Activated CD8-positive, alpha-beta T cell treated with anti-CD3 and anti-CD28 coated beads for 36 hours (primary cell): Measurements from ENCODE around the gene CFC1. TPM values are rescaled to one million over a fixed set of nuclear protein-coding genes. Genes with fewer than 3 reads are reported as not detected.
"Not testable (repeated sequence)": the region's sequence is repeated elsewhere in the genome, so short reads cannot be mapped to it uniquely, and the experiment has no call there.

Experiments used
- ATAC-seq: fragments of 200-7000 bp; cut with Tn5 transposase; one replicate; pipeline ENCODE4 v1.10.0; 2021; ENCODE audit warnings: mild to moderate bottlenecking, moderate library complexity
- CTCF ChIA-PET: fragments of 350-600 bp; sonication (Branson Sonifier 250); formaldehyde crosslinking; loops from one replicate; lab custom pipeline; 2021; ENCODE audit warnings: antibody characterized with exemption; lab: Charles Lee
- POLR2A ChIA-PET: fragments of 350-600 bp; sonication (Branson Sonifier 250); formaldehyde crosslinking; loops from one replicate; lab custom pipeline; 2021; ENCODE audit warnings: antibody characterized with exemption; lab: Charles Lee
- DNase-seq: peaks from one replicate; pipeline ENCODE4 v3.0.0-alpha.2; 2020
- H3K27ac Mint-ChIP-seq: one replicate; pipeline ENCODE4 v1.8.0; 2021; ENCODE audit warnings: mild to moderate bottlenecking, mixed read lengths
- H3K27me3 Mint-ChIP-seq: one replicate; pipeline ENCODE4 v1.8.0; 2021; ENCODE audit warnings: mixed read lengths
- H3K36me3 Mint-ChIP-seq: one replicate; pipeline ENCODE4 v1.8.0; 2021; ENCODE audit warnings: low read depth, mixed read lengths
- H3K4me1 Mint-ChIP-seq: one replicate; pipeline ENCODE4 v1.8.0; 2021; ENCODE audit warnings: low read depth, mixed read lengths
- H3K4me3 Mint-ChIP-seq: one replicate; pipeline ENCODE4 v1.8.0; 2021; ENCODE audit warnings: mild to moderate bottlenecking, moderate library complexity, mixed read lengths
- H3K9me3 Mint-ChIP-seq: one replicate; pipeline ENCODE4 v1.8.0; 2021; ENCODE audit warnings: mixed read lengths
- intact Hi-C: fragments of 100-400 bp; cut with micrococcal nuclease; formaldehyde crosslinking; loops from one replicate; pipeline ENCODE4 v1.10.0; 2022
- total RNA-seq, 2 experiments: library from RNA; stranded (reverse); gene quantifications; one replicate each; pipeline ENCODE4 v1.2.3, GENCODE V29; 2021

The CFC1 gene
- total RNA-seq, result not detected

DNA sequence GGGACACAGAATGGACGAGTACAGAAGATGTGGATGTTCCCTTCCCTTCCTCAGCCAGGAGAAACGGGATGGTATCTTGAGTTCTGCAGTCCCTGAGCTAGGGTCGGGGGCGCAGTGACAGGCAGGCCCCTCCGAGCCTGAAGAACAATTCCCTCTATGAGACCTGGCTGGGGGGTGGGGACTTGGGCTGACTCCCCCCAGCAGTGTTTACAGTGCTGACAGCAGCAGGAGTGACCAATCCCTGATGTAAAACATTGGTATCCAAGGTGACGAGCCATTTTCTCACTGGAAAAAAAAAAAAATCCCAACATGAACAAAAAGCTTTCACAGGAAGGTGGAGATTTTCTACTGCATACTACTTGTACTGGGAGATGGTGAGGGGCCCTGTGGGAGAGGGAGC lies at the start of gene CFC1:
Gene CFC1 (minus strand): TSS at position 183 of the 400 bp plus-strand sequence. CDS start 288 bp downstream, outside the sequence.
- DNase-seq, intact Hi-C loops, H3K4me3 Mint-ChIP-seq, H3K4me1 Mint-ChIP-seq, ATAC-seq, CTCF ChIA-PET, H3K9me3 Mint-ChIP-seq, POLR2A ChIA-PET, H3K36me3 Mint-ChIP-seq, H3K27me3 Mint-ChIP-seq, H3K27ac Mint-ChIP-seq: not testable (repeated sequence)

DNA sequence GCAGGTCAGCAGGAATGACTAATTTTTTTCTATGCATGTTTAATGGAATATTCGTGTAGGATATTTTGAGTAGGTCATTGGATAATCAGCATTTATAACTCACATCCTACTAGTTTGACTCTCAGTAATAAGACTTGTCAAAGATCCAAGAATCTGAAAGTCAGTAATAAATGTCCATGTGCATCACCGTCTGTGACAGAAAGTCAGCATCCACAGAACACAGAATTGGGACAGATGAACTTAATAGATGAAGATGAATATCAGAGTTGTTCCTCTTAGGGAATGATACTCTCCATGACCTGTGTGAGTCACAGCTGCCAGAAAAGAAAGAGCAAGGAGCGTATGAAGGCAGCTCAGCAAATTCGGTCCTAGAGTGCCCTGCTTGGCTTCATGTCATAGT lies 42.3 kb upstream of the CFC1 start:
- H3K27me3 Mint-ChIP-seq, H3K4me3 Mint-ChIP-seq, H3K9me3 Mint-ChIP-seq, H3K4me1 Mint-ChIP-seq, POLR2A ChIA-PET, ATAC-seq, CTCF ChIA-PET, intact Hi-C loops, H3K27ac Mint-ChIP-seq, H3K36me3 Mint-ChIP-seq, DNase-seq: not testable (repeated sequence)

DNA sequence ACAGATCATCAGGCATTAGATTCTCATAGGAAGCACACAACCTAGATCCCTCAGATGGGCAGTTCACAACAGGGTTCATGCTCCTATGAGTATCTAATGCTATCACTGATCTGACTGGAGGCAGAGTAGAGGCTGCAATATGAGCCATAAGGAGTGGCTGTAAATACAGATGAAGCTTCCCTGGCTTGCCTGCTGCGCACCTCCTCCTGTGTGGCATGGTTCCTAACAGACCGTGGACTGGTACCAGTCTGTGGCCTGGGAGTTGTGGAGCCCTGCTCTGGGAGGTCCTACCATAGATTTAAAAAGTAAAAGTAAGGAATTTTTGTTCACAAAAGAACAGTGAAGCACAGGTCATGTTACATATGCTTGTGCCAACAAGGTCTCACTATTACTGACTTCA lies 39.6 kb upstream of the CFC1 start:
- CTCF ChIA-PET, H3K27ac Mint-ChIP-seq, H3K4me3 Mint-ChIP-seq, H3K27me3 Mint-ChIP-seq, H3K9me3 Mint-ChIP-seq, H3K36me3 Mint-ChIP-seq, intact Hi-C loops, H3K4me1 Mint-ChIP-seq, ATAC-seq, DNase-seq, POLR2A ChIA-PET: not testable (repeated sequence)

DNA sequence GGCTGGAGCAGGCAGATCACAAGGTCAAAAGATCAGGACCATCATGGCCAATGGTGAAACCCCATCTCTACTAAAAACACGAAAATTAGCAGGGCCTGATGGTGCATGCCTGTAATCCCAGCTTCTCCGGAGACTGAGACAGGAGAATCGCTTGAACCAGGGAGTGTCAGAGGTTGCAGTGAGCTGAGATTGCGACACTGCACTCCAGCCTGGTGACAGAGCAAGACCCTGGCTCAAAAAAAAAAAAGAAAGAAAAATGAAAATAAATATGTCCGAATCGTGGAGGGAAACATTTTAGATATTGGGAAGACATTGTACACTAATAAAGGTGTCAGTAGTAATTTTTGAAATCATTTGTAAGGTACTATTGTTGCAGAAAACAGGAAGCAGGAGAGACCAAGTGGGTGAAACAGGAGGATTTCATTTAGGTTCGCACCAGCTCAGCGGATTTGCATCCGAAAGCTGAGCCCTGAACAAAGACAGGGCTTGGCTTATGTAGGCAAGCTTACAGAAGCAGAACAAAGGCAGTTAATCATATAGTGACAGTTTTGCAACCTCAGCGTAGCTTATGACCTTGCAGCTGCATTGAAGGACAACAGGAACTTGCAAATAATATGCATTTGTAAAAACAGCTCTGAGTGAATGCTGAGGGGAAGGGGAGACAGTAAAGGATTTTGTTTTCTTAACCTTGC lies 29.6 kb upstream of the CFC1 start:
- H3K27ac Mint-ChIP-seq, H3K36me3 Mint-ChIP-seq, POLR2A ChIA-PET, H3K27me3 Mint-ChIP-seq, CTCF ChIA-PET, H3K4me3 Mint-ChIP-seq, intact Hi-C loops, H3K9me3 Mint-ChIP-seq, ATAC-seq, H3K4me1 Mint-ChIP-seq, DNase-seq: not testable (repeated sequence)

DNA sequence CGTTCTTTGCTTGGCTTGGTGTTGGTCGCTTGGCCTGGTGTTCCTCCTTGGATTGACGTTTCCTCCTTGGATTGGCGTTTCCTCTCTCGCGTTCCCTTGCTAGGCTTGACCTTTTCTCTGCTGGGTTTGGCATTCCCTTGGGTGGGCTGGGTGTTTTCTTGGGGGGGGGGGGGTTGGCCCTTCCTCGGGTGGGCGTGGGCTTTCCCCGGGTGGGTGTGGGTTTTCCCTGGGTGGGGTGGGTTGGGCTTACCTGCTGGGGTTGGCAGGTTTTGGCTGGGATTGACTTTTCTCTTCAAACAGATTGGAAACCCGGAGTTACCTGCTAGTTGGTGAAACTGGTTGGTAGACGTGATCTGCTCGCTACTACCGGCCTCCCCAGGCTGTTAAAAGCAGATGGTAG lies 11.8 kb upstream of the CFC1 start, which contains the start of gene POTEJ:
Gene POTEJ (plus strand): TSS at position 301 of the 400 bp plus-strand sequence. CDS start 93 bp downstream, at position 394.
- H3K4me3 Mint-ChIP-seq, POLR2A ChIA-PET, H3K27me3 Mint-ChIP-seq, H3K36me3 Mint-ChIP-seq, H3K9me3 Mint-ChIP-seq, CTCF ChIA-PET, H3K4me1 Mint-ChIP-seq, H3K27ac Mint-ChIP-seq, DNase-seq, intact Hi-C loops, ATAC-seq: not testable (repeated sequence)

DNA sequence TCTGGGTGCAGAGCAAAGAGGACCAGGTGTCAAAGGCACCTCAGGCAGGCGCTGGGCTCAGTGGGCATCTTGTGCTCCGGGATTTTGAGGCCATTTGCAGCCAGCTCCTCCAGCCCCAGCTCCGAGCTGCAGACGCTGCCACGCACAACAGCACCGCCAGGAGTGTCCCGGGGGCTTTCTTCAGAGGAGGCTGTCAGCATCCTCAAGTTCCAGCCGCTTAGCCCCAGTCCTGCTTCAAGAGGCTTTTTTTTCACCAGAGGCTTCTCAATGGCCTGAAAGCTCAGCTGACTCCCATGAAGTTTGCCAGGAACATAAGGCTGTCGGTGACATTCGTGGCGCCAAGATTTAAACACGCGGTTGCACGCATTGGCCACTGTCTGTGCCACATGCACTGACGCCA lies 11.1 kb upstream of the CFC1 start:
- DNase-seq, H3K27me3 Mint-ChIP-seq, ATAC-seq, H3K27ac Mint-ChIP-seq, H3K9me3 Mint-ChIP-seq, H3K4me3 Mint-ChIP-seq, CTCF ChIA-PET, H3K4me1 Mint-ChIP-seq, intact Hi-C loops, H3K36me3 Mint-ChIP-seq, POLR2A ChIA-PET: not testable (repeated sequence)

DNA sequence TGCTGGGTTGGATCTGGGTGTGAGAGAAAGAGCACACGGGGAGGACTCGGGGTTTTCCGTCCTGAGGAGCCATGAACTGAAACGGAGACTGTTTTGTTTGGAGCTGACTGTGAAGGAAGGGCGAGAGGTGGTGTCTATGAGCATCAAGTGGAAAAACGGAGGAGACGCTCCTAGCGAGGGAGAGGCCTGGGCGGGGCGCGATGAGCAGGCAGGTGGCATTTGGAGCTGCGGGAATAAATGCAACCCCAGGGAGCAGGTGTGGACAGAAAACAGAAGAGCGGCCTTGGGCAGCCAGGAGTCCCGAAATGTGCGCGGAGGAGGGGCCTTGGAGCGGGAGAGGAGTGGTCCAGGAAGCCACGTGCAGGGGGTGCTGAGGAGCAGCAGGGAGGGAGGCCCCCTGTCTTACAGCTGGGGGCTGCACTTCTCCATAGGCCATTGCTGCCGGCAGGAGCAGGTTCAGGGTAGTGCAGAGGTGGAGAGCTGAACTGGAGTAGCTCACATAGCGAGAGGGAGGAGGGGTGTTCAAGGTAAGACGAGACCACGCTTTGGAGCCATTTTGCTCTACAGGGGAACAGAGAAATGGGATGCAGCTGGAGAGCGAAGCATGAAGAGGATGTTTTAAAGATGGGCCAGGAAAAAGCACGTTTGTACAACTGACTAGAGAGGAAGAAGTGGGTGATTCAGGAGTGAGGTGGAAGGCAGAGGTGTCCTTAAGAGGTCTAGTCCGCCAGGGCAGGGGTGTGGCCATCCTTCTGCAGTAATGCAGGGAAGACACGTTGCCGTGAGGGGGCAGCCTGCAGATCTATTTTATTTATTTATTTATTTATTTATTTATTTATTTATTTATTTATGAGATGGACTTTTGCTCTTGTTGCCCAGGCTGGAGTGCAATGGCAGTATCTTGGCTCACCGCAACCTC lies 9.9 kb upstream of the CFC1 start:
- H3K27ac Mint-ChIP-seq, ATAC-seq, intact Hi-C loops: not testable (repeated sequence)

DNA sequence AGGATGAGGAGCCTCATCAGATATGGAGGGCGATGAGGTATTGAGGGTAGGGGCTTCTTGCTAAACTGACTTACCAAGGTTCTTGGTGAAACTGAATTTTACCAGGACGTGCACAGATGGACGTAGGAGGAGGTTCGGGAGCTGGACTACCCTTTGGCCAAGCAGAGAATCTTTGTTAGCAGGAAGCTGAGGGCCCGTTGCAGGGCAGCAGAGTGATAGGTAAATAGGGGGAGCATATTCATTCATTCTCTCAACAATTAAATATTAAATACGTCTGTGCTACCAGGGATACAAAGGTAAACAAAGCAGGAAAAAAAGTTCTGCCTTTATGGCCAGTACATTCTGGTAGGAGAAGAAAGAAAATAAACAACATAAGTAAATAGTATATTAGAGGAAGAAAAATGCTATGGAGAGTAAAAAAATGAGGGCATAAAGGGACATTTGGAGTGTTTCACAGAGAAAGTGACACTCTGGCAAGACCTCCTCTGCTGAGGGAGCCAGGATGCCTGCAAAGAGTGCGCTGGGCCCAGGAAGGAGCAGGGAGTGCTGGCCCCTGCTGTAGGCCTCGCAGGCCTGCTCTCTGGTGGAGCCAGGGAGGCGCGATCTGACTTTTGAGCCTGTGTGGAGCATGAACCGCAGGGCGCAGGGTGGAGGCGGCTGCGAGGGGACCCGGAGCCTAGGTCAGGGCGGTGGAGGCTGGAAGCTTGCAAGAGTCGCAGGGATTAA lies 9.1 kb upstream of the CFC1 start:
- H3K36me3 Mint-ChIP-seq, CTCF ChIA-PET, H3K27me3 Mint-ChIP-seq, H3K4me3 Mint-ChIP-seq, H3K27ac Mint-ChIP-seq, POLR2A ChIA-PET, H3K4me1 Mint-ChIP-seq, H3K9me3 Mint-ChIP-seq, DNase-seq, ATAC-seq, intact Hi-C loops: not testable (repeated sequence)

More for the DNA sequence above, 9.9 kb upstream of the CFC1 start:
- H3K4me3 Mint-ChIP-seq, H3K36me3 Mint-ChIP-seq, POLR2A ChIA-PET, DNase-seq, CTCF ChIA-PET, H3K4me1 Mint-ChIP-seq, H3K9me3 Mint-ChIP-seq, H3K27me3 Mint-ChIP-seq: not testable (repeated sequence)

DNA sequence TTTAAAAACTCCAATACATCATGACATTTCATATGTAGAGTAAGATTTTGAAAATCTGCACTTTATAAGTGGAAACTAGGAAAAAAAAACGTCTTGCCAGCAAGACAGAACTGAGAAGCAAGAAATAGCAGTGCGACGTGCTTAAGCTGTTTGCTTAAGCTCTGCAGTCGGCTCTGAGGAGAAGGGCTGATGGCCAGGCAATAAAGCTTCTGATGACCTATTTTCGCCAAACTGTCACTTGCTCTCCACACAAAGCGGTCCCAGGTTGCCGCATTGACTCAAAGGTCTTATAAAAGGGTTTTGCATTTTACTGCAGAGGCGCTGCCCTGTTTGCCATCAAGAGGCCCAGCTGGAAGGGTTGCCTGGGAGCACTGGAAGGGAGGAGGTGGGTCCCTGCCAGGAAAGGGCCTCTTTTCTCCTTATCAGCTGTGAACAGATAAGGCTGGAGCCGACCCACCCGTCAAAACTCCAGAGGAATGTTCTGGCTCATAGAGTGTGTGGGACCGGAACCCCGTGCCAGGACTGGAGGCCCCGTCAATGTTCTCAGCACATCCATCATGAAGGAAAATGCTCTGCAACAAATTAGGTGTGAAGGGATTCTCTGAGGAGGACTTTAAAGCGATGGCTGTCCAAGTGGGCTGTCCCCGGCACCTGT lies 2.4 kb upstream of the CFC1 start:
- ATAC-seq, DNase-seq, intact Hi-C loops, H3K36me3 Mint-ChIP-seq, CTCF ChIA-PET, H3K27ac Mint-ChIP-seq, POLR2A ChIA-PET, H3K4me1 Mint-ChIP-seq, H3K27me3 Mint-ChIP-seq, H3K4me3 Mint-ChIP-seq, H3K9me3 Mint-ChIP-seq: not testable (repeated sequence)

DNA sequence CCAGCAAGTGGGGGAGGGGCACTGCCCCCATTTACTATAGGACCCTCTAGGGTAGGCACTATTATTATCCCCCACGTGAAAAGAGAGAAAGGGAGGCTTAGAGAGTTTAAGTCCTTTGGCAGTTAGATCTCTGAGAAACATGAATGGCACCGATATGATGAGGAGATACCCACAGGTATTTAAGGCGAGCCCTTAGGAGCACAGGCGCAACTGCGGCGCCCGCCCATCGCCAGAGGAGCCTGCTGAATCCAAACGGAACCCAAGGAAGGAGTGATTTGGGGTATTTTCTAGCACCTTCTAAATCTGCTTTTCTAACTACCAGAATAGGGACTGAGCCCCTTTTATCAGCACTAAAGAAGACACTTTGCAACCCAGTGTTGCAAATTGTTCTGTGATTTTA lies 551 bp upstream of the CFC1 start:
- H3K27me3 Mint-ChIP-seq, ATAC-seq, H3K9me3 Mint-ChIP-seq, POLR2A ChIA-PET, H3K4me3 Mint-ChIP-seq, intact Hi-C loops, H3K4me1 Mint-ChIP-seq, H3K27ac Mint-ChIP-seq, CTCF ChIA-PET, DNase-seq, H3K36me3 Mint-ChIP-seq: not testable (repeated sequence)

DNA sequence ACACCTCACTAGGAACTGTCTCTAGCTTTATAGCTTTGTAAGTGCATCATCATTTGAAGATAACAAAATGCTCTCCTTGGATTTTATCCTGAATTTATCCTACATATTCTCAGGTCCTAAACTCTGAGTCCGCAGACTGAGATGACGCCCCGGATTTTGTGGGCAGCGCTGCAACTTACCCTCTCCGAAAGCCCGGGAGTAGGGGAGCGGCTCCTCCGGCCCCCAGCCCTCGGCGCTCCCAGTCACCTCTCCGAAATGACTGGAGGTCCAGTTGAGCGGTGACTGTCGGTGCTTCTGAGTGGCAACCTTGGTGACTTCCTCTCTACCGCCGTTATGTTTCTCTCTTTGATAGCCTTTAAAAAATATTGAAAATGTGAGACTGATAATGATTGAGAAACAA lies 912 bp downstream of the CFC1 start:
- H3K36me3 Mint-ChIP-seq, H3K27me3 Mint-ChIP-seq, H3K27ac Mint-ChIP-seq, H3K9me3 Mint-ChIP-seq, ATAC-seq, intact Hi-C loops, DNase-seq, CTCF ChIA-PET, POLR2A ChIA-PET, H3K4me3 Mint-ChIP-seq, H3K4me1 Mint-ChIP-seq: not testable (repeated sequence)
